ENCODE results near the gene ADH1C. TPM values are rescaled to one million over a fixed set of nuclear protein-coding genes. Genes with fewer than 3 reads are reported as not detected.
A peak's percentile ranks its signal among the peaks of the same experiment; 100 is the strongest.
"Not testable (repeated sequence)": the region's sequence is repeated elsewhere in the genome, so short reads cannot be mapped to it uniquely, and the experiment has no call there.

The ADH1C gene
- total RNA-seq, 4 donors from 2014 or later = 0.36 to 1.6 (median 0.64) TPM; not detected in 1

GRCh38 chr4:99324361-99324760 is 28.2 kb downstream of the ADH1C start:
- Histone ChIP-seq H3K36me3 (no peaks in the 10 kb centered on the region), H3K9me3 (no peaks in the 10 kb centered on the region), H3K27me3 (no peaks in the 10 kb centered on the region), H3K27ac (peak overlapping the region; percentile 90), H3K4me3 (no peak overlapping the region), H3K4me1 (peaks cover 36% of the 10 kb centered on the region)
- WGBS = 13% methylated on average over 1 of the region's 1 CpG
- TF ChIP-seq POLR2A (IDR thresholded peaks at IDR 0.05) (no peak), POLR2AphosphoS5 (IDR thresholded peaks at IDR 0.05) (no peak), CTCF (IDR thresholded peaks at IDR 0.05) (no peak), EP300 (IDR thresholded peaks at IDR 0.05) (no peak)
- DNase-seq (ENCODE audit: low spot score in 2 of 2) = no peak

DNA sequence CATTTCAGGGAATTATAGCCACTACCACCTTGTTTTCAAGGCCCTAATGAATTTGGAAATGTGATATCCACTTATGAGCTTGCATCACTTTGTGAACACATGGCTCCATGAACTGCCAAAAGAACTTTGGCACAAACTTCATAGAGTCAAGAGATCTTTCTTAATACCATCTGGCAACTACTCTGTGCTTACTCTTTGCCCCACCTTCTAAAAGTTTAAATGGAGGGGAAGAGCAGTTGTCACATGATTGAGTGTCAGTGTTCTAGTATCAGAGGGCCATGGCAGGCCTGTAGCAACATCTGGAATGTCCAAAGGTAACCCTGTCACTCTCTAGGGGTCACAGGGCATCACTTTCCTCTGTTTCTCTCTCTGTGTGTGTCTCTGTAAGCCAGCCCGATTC is 28.8 kb downstream of the ADH1C start:
- no peak overlapping the region for H3K4me3 ChIP-seq
- H3K9me3 ChIP-seq = no peaks in the 10 kb centered on the region
- peaks cover 36% of the 10 kb centered on the region for H3K4me1 ChIP-seq
- H3K27me3 ChIP-seq = no peaks in the 10 kb centered on the region
- no peak for TF ChIP-seq CTCF (IDR thresholded peaks at IDR 0.05)
- TF ChIP-seq POLR2AphosphoS5 (IDR thresholded peaks at IDR 0.05) = peak; percentile 6 to 92 (median 85)
- no peaks in the 10 kb centered on the region for H3K36me3 ChIP-seq
- 93% methylated on average over 1 of the region's 1 CpG for WGBS
- H3K27ac ChIP-seq = peak overlapping the region; percentile 90
- no peak for DNase-seq (ENCODE audit: low spot score in 2 of 2)

- no peaks in the 10 kb centered on the region for H3K9me3 ChIP-seq
- WGBS = 46% methylated on average over 8 of the region's 8 CpGs
Observed at GRCh38 chr4:99321241-99322191, 31.0 kb downstream of the ADH1C start, which contains the start of gene ADH1B. Gene ADH1B, minus strand, starts transcription at chr4:99321401. Its CDS starts 70 bp downstream, at chr4:99321331.

GRCh38 chr4:99317811-99318210 is 34.7 kb downstream of the ADH1C start:
- Histone ChIP-seq H3K4me3 (peak overlapping the region; percentile 37), H3K27ac (peak overlapping the region; percentile 28)
- H3K4me1 ChIP-seq; H3K27me3 ChIP-seq; H3K36me3 ChIP-seq; H3K9me3 ChIP-seq; DNase-seq (ENCODE audit: low spot score in 2 of 2): not testable (repeated sequence)
- WGBS = 87% methylated on average over 8 of the region's 8 CpGs

More at GRCh38 chr4:99321241-99322191, 31.0 kb downstream of the ADH1C start, which contains the start of gene ADH1B:
- H3K4me3 ChIP-seq = peak within 1 kb of the TSS; percentile 37
- peak within 1 kb of the TSS; percentile 32 for H3K27ac ChIP-seq
- TF ChIP-seq CTCF (IDR thresholded peaks at IDR 0.05) = no peak
- TF ChIP-seq EP300 (IDR thresholded peaks at IDR 0.05) = no peak
- TF ChIP-seq POLR2AphosphoS5 (IDR thresholded peaks at IDR 0.05) = peak in 1 of 3 donors; percentile 18
- no peak for TF ChIP-seq POLR2A (IDR thresholded peaks at IDR 0.05)
- no peak for DNase-seq (ENCODE audit: low spot score in 2 of 2)
- peaks cover 36% of the 10 kb centered on the region for H3K4me1 ChIP-seq
- H3K27me3 ChIP-seq = no peaks in the 10 kb centered on the region
- H3K36me3 ChIP-seq = peaks cover 5% of the 10 kb centered on the region

DNA sequence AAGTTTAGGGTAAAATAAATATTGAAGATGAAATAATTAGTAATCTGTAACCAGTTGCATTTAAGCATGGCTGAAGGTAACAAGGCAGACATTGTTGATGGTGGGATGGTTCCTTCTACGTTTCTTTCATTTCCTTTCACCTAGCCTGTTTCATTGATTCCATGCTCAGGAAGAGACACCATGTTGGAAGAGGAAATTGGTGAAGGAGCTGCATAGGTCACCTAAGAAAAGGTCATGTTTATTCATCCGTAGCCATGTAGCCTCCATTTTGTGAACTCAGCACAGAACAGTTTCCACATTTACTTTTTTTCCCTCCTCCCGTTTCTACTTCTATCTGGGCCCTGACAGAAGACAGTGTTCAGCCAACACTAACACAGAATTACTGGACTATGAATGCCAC is 35.2 kb downstream of the ADH1C start:
- no peaks in the 10 kb centered on the region for H3K27me3 ChIP-seq
- no peak overlapping the region for H3K27ac ChIP-seq
- H3K4me1 ChIP-seq = peaks cover 7% of the 10 kb centered on the region
- H3K9me3 ChIP-seq = no peaks in the 10 kb centered on the region
- peaks cover 5% of the 10 kb centered on the region for H3K36me3 ChIP-seq
- peak overlapping the region; percentile 37 for H3K4me3 ChIP-seq
- TF ChIP-seq POLR2A (IDR thresholded peaks at IDR 0.05) (no peak), CTCF (IDR thresholded peaks at IDR 0.05) (no peak)
- 84% methylated on average over 3 of the region's 3 CpGs for WGBS
- no peak for DNase-seq (ENCODE audit: low spot score in 2 of 2)
